Measurements from ENCODE around the gene USP51.

GRCh38 chrX:55484948-55485347 lies 4.7 kb downstream of the USP51 start:
- TF ChIP-seq POLR2A (IDR thresholded peaks at IDR 0.05; ENCODE audit: low read depth, low read length) (no peak), POLR2AphosphoS5 (IDR thresholded peaks at IDR 0.05; ENCODE audit: low read depth, low read length) (no peak), TAF1 (IDR thresholded peaks at IDR 0.05; ENCODE audit: borderline replicate concordance, low read depth, low read length) (no peak)
